HepG2 (cell line): ENCODE data around the gene PBX2. TPM values are rescaled to one million over a fixed set of nuclear protein-coding genes. Genes with fewer than 3 reads are reported as not detected.

Experiments
- ARHGAP35 ChIP-seq: sonication (generic); formaldehyde crosslinking; IDR thresholded peaks from 2 replicates; pipeline ENCODE4 v1.9.0; 2022; ENCODE audit warnings: mild to moderate bottlenecking, inconsistent platforms, moderate library complexity, missing genetic modification reagents, borderline replicate concordance
- BORCS8-MEF2B ChIP-seq: sonication (generic); formaldehyde crosslinking; IDR thresholded peaks from 2 replicates; pipeline ENCODE4 v1.8.0; 2022; ENCODE audit warnings: mild to moderate bottlenecking, missing genetic modification reagents
- CEBPB ChIP-seq: IDR thresholded peaks from 2 replicates; pipeline ENCODE4 v1.6.1; 2011; ENCODE audit warnings: low read depth, low read length, improper control_type of control experiment, borderline replicate concordance
- DMAP1 ChIP-seq: IDR thresholded peaks from 2 replicates; pipeline ENCODE4 v1.6.1; 2016
- ERF ChIP-seq: IDR thresholded peaks from 2 replicates; pipeline ENCODE4 v1.6.1; 2018; ENCODE audit warnings: missing biosample characterization, missing genetic modification reagents
- FOXA3 ChIP-seq: IDR thresholded peaks from 2 replicates; pipeline ENCODE4 v1.6.1; 2016; ENCODE audit warnings: missing genetic modification reagents, missing compliant biosample characterization
- GATAD2A ChIP-seq: IDR thresholded peaks from 2 replicates; pipeline ENCODE4 v1.6.1; 2016
- HDAC1 ChIP-seq: sonication (generic); formaldehyde crosslinking; IDR thresholded peaks from 2 replicates; pipeline ENCODE4 v1.5.1; 2020; ENCODE audit warnings: mild to moderate bottlenecking, missing genetic modification reagents
- HDAC2 ChIP-seq: sonication (generic); formaldehyde crosslinking; IDR thresholded peaks from 2 replicates; pipeline ENCODE4 v1.4.0; 2020; ENCODE audit warnings: missing genetic modification reagents
- MTA1 ChIP-seq: sonication (generic); formaldehyde crosslinking; IDR thresholded peaks from 2 replicates; pipeline ENCODE4 v1.4.0; 2020; ENCODE audit warnings: missing genetic modification reagents, mild to moderate bottlenecking, borderline replicate concordance
- NR2F6 ChIP-seq, 2 experiments: IDR thresholded peaks; 2 replicates each; pipeline ENCODE4 v1.6.1; 2016; ENCODE audit warnings: antibody characterized with exemption in 1 of 2, mild to moderate bottlenecking in 1 of 2
- RBM39 ChIP-seq: fragments of 200-400 bp; formaldehyde crosslinking; IDR thresholded peaks from one replicate; pipeline ENCODE4 v1.6.1; 2018; ENCODE audit warnings: antibody characterized with exemption, mild to moderate bottlenecking, low read depth, low read length; ENCODE audit not compliant: poor library complexity, severe bottlenecking
- SOX13 ChIP-seq, 3 experiments: fragments of 450-650 bp in 1 of 3; sonication (generic) in 1 of 3; formaldehyde crosslinking in 1 of 3; IDR thresholded peaks in 2 of 3; conservative IDR thresholded peaks in 1 of 3; 2 replicates each; pipeline versions ENCODE4 v1.5.0 to v1.6.1; 2016 to 2020; ENCODE audit warnings: antibody characterized with exemption in 1 of 3, mild to moderate bottlenecking in 1 of 3, missing compliant biosample characterization in 1 of 3, missing genetic modification reagents in 1 of 3, moderate library complexity in 1 of 3
- TSC22D2 ChIP-seq: sonication (generic); formaldehyde crosslinking; IDR thresholded peaks from 2 replicates; pipeline ENCODE4 v1.5.1; 2020; ENCODE audit warnings: missing genetic modification reagents, mild to moderate bottlenecking, borderline replicate concordance
- YEATS2 ChIP-seq: sonication (generic); formaldehyde crosslinking; IDR thresholded peaks from 2 replicates; pipeline ENCODE4 v1.4.0; 2020; ENCODE audit warnings: missing genetic modification reagents, borderline replicate concordance
- YY1 ChIP-seq: IDR thresholded peaks from 2 replicates; pipeline ENCODE4 v1.6.1; 2011; ENCODE audit warnings: low read length, low read depth, moderate library complexity, mild to moderate bottlenecking; ENCODE audit not compliant: insufficient read depth, insufficient replicate concordance
- ZBTB42 ChIP-seq: sonication (generic); formaldehyde crosslinking; IDR thresholded peaks from 2 replicates; pipeline ENCODE4 v1.5.0; 2020; ENCODE audit warnings: mild to moderate bottlenecking, missing genetic modification reagents
- ZIK1 ChIP-seq: sonication (generic); formaldehyde crosslinking; IDR thresholded peaks from 2 replicates; pipeline ENCODE4 v1.5.0; 2020; ENCODE audit warnings: mild to moderate bottlenecking, low read depth, missing genetic modification reagents, borderline replicate concordance
- ZNF225 ChIP-seq: sonication (generic); formaldehyde crosslinking; IDR thresholded peaks from 2 replicates; pipeline ENCODE4 v1.4.0; 2020; ENCODE audit warnings: mild to moderate bottlenecking, missing genetic modification reagents
- ZNF331 ChIP-seq: sonication (generic); formaldehyde crosslinking; IDR thresholded peaks from 2 replicates; pipeline ENCODE4 v1.4.0; 2020; ENCODE audit warnings: missing genetic modification reagents
- ZNF44 ChIP-seq: sonication (generic); formaldehyde crosslinking; IDR thresholded peaks from 2 replicates; pipeline ENCODE4 v1.5.1; 2020; ENCODE audit warnings: mild to moderate bottlenecking, missing genetic modification reagents
- ZNF441 ChIP-seq: sonication (generic); formaldehyde crosslinking; IDR thresholded peaks from 2 replicates; pipeline ENCODE4 v1.7.0; 2021; ENCODE audit warnings: missing genetic modification reagents, borderline replicate concordance
- ZNF737 ChIP-seq: sonication (generic); formaldehyde crosslinking; IDR thresholded peaks from 2 replicates; pipeline ENCODE4 v1.5.0; 2020; ENCODE audit warnings: missing genetic modification reagents, mild to moderate bottlenecking, borderline replicate concordance
- ZNF747 ChIP-seq: sonication (generic); formaldehyde crosslinking; IDR thresholded peaks from 2 replicates; pipeline ENCODE4 v1.8.1; 2023; ENCODE audit warnings: missing genetic modification reagents, mild to moderate bottlenecking, borderline replicate concordance
- ZSCAN21 ChIP-seq: sonication (generic); formaldehyde crosslinking; IDR thresholded peaks from 2 replicates; pipeline ENCODE4 v1.8.0; 2022; ENCODE audit warnings: mild to moderate bottlenecking, missing genetic modification reagents, moderate library complexity, borderline replicate concordance
- ZSCAN25 ChIP-seq: sonication (generic); formaldehyde crosslinking; IDR thresholded peaks from 2 replicates; pipeline ENCODE4 v1.8.0; 2022; ENCODE audit warnings: mild to moderate bottlenecking, missing genetic modification reagents
- polyA plus RNA-seq, 8 experiments: library from polyadenylated mRNA; depleted of rRNA in 3 of 8; stranded (reverse) in 7 of 8; unstranded in 1 of 8; fragments of >200 nt; fragmentation: Illumina TruSeq in 4 of 8; extraction: Trizol in 4 of 8; gene quantifications; 2 replicates each; pipeline versions ENCODE4 v1.2.1 to v1.2.3, GENCODE V29; 2011 to 2016; ENCODE audit warnings: low read depth in 4 of 8, missing spikeins in 1 of 8, mixed read lengths in 1 of 8; ENCODE audit not compliant: insufficient read depth in 1 of 8
- total RNA-seq, 5 experiments: library from RNA; depleted of rRNA; stranded (reverse); fragments of >200 nt; fragmentation: Illumina TruSeq; extraction: Trizol; gene quantifications; 2 replicates each; pipeline ENCODE4 v1.2.3, GENCODE V29; 2016; ENCODE audit warnings: low read depth in 1 of 5
- TF ChIP-seq, protein P1 (sequence below): sonication (generic); formaldehyde crosslinking; IDR thresholded peaks from 2 replicates; pipeline ENCODE4 v1.5.0; 2020; ENCODE audit warnings: mild to moderate bottlenecking, missing genetic modification reagents
- TF ChIP-seq, protein P2 (sequence below): sonication (generic); formaldehyde crosslinking; IDR thresholded peaks from 2 replicates; pipeline ENCODE4 v1.8.1; 2023; ENCODE audit warnings: mild to moderate bottlenecking, missing genetic modification reagents

Gene PBX2
- total and polyA plus RNA-seq, 2 of the 13 experiments (the other 11 are each of a cell fraction or from before 2014, with no cell fraction given) = 42.3 to 77.8 TPM

DNA sequence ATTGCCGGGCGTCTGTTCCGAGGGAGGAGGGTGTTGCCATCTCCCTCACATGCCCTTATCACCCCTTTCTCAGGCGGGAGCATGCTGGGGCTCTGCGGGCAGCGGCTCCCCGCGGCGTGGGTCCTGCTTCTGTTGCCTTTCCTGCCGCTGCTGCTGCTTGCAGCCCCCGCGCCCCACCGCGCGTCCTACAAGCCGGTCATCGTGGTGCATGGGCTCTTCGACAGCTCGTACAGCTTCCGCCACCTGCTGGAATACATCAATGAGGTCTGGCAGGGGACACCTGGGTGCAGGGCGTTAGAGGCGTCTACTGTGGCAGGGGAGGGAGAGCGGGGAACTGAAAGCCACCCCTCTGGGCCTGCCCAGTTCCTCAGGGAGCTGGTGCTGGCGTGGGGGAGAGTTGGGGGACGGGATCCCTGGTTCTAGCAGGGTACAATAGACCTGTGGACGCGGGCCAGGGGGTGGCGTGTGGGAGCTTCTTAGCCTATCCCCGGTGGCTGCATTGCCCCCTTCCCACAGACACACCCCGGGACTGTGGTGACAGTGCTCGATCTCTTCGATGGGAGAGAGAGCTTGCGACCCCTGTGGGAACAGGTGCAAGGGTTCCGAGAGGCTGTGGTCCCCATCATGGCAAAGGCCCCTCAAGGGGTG lies 35.4 kb downstream of the PBX2 start (continued):
- TF ChIP-seq ZBTB42 (CRISPR knock-in tag) = no peak
- TF ChIP-seq HDAC1 (CRISPR knock-in tag) = peak; percentile 89
- peak; percentile 15; the same call in 1 of the 2 replicates for TF ChIP-seq FOXA3
- TF ChIP-seq ZSCAN25 (CRISPR knock-in tag) = peak; percentile 37; the same call in 1 of the 2 replicates
- TF ChIP-seq YY1 = peak; percentile 55
- TF ChIP-seq BORCS8-MEF2B (CRISPR knock-in tag) = 0 out of 2 replicates have a peak, but pooled peaks have one; percentile 21
- no peak for TF ChIP-seq DMAP1 (CRISPR knock-in tag)
- 0 out of 2 replicates have a peak, but pooled peaks have one; percentile 10 for TF ChIP-seq ZNF441 (CRISPR knock-in tag)
- TF ChIP-seq ZNF44 (CRISPR knock-in tag) = 0 out of 2 replicates have a peak, but pooled peaks have one; percentile 36
- peak; percentile 41; the same call in 1 of the 2 replicates for TF ChIP-seq ZIK1 (CRISPR knock-in tag)
- TF ChIP-seq ARHGAP35 (CRISPR knock-in tag) = 0 out of 2 replicates have a peak, but pooled peaks have one; percentile 36
- TF ChIP-seq, protein P1, sequence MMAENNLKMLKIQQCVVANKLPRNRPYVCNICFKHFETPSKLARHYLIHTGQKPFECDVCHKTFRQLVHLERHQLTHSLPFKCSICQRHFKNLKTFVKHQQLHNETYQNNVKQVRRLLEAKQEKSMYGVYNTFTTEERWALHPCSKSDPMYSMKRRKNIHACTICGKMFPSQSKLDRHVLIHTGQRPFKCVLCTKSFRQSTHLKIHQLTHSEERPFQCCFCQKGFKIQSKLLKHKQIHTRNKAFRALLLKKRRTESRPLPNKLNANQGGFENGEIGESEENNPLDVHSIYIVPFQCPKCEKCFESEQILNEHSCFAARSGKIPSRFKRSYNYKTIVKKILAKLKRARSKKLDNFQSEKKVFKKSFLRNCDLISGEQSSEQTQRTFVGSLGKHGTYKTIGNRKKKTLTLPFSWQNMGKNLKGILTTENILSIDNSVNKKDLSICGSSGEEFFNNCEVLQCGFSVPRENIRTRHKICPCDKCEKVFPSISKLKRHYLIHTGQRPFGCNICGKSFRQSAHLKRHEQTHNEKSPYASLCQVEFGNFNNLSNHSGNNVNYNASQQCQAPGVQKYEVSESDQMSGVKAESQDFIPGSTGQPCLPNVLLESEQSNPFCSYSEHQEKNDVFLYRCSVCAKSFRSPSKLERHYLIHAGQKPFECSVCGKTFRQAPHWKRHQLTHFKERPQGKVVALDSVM = no peak
- TF ChIP-seq MTA1 (CRISPR knock-in tag) = peak; percentile 83; the same call in 1 of the 2 replicates
- TF ChIP-seq ZSCAN21 (CRISPR knock-in tag) = peak; percentile 29; the same call in 1 of the 2 replicates
- no peak for TF ChIP-seq ZNF737
- peak; percentile 27; the same call in 1 of the 2 replicates for TF ChIP-seq TSC22D2
- TF ChIP-seq ERF (CRISPR knock-in tag) = peak; percentile 43; the same call in 1 of the 2 replicates
- TF ChIP-seq SOX13 (IDR thresholded peaks at IDR 0.05) = 0 out of 2 replicates have a peak, but pooled peaks have one; percentile 14
- TF ChIP-seq SOX13 (CRISPR knock-in tag; conservative IDR thresholded peaks at IDR 0.05 in 1 of 2, IDR thresholded peaks at IDR 0.05 in 1 of 2) = no peak; a peak in 1 of 4 replicates
- TF ChIP-seq YEATS2 (CRISPR knock-in tag) = peak; percentile 10; the same call in 1 of the 2 replicates
- TF ChIP-seq GATAD2A (CRISPR knock-in tag) = peak; percentile 73
- TF ChIP-seq, protein P2, sequence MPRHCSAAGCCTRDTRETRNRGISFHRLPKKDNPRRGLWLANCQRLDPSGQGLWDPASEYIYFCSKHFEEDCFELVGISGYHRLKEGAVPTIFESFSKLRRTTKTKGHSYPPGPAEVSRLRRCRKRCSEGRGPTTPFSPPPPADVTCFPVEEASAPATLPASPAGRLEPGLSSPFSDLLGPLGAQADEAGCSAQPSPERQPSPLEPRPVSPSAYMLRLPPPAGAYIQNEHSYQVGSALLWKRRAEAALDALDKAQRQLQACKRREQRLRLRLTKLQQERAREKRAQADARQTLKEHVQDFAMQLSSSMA (CRISPR knock-in tag) = peak; percentile 89
- TF ChIP-seq NR2F6 (IDR thresholded peaks at IDR 0.05) = no peak
- TF ChIP-seq NR2F6 (CRISPR knock-in tag; IDR thresholded peaks at IDR 0.05) = peak; percentile 46; the same call in 1 of the 2 replicates
- TF ChIP-seq ZNF747 = 0 out of 2 replicates have a peak, but pooled peaks have one; percentile 23
- peak; percentile 18; the same call in 1 of the 2 replicates for TF ChIP-seq ZNF225 (CRISPR knock-in tag)
- peak; percentile 37; the same call in 1 of the 2 replicates for TF ChIP-seq HDAC2 (CRISPR knock-in tag)
- TF ChIP-seq CEBPB = no peak
- peak; percentile 76; the same call in 1 of the 2 replicates for TF ChIP-seq ZNF331 (CRISPR knock-in tag)
- TF ChIP-seq RBM39 = no peak
